Measurements from ENCODE around the gene RGS19. TPM values are rescaled to one million over a fixed set of nuclear protein-coding genes. Genes with fewer than 3 reads are reported as not detected.
A peak's percentile ranks its signal among the peaks of the same experiment; 100 is the strongest.

Gene RGS19
- total and polyA plus RNA-seq, 7 donors: 2.0 to 5.7 (median 3.5) TPM

GRCh38 chr20:64070244-64070993 is 8.9 kb downstream of the RGS19 start:
- intact Hi-C loops (cut with DNase I): no loop called here
- Histone ChIP-seq H3K9me3 (no peaks in the 10 kb centered on the region), H3K36me3 (ENCODE audit: insufficient read depth in 1 of 2, low read depth in 1 of 2) (peaks cover 0 to 10% of the 10 kb centered on the region in 2 donors), H3K4me3 (no peak overlapping the region), H3K27me3 (ENCODE audit: insufficient read depth in 3 of 3, low read length in 2 of 3) (no peaks in the 10 kb centered on the region), H3K27ac (no peak overlapping the region), H3K4me1 (no peaks in the 10 kb centered on the region)
- ATAC-seq (no peak), DNase-seq (no peak)
- TF ChIP-seq, protein P1, sequence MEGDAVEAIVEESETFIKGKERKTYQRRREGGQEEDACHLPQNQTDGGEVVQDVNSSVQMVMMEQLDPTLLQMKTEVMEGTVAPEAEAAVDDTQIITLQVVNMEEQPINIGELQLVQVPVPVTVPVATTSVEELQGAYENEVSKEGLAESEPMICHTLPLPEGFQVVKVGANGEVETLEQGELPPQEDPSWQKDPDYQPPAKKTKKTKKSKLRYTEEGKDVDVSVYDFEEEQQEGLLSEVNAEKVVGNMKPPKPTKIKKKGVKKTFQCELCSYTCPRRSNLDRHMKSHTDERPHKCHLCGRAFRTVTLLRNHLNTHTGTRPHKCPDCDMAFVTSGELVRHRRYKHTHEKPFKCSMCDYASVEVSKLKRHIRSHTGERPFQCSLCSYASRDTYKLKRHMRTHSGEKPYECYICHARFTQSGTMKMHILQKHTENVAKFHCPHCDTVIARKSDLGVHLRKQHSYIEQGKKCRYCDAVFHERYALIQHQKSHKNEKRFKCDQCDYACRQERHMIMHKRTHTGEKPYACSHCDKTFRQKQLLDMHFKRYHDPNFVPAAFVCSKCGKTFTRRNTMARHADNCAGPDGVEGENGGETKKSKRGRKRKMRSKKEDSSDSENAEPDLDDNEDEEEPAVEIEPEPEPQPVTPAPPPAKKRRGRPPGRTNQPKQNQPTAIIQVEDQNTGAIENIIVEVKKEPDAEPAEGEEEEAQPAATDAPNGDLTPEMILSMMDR (IDR thresholded peaks at IDR 0.05): no peak
- 92 to 95% (median 93%) methylated on average over 31 of the region's 31 CpGs for WGBS, 3 donors

GRCh38 chr20:64069614-64070243 is 9.6 kb downstream of the RGS19 start:
- H3K9me3 ChIP-seq: no peaks in the 10 kb centered on the region
- intact Hi-C loops (cut with DNase I): no loop called here
- H3K27me3 ChIP-seq (ENCODE audit: insufficient read depth in 3 of 3, low read length in 2 of 3): no peaks in the 10 kb centered on the region
- ATAC-seq: peak in 3 of 4 donors; percentile 38 to 50 (median 39)
- no peaks in the 10 kb centered on the region for H3K4me1 ChIP-seq
- H3K36me3 ChIP-seq (ENCODE audit: insufficient read depth in 1 of 2, low read depth in 1 of 2): peaks cover 0 to 10% of the 10 kb centered on the region in 2 donors
- WGBS, 3 donors: 51 to 63% (median 59%) methylated on average over 14 of the region's 14 CpGs
- no peak for DNase-seq
- TF ChIP-seq, protein P1 (IDR thresholded peaks at IDR 0.05): peak; percentile 42
- H3K4me3 ChIP-seq: no peak overlapping the region
- H3K27ac ChIP-seq: no peak overlapping the region

- ATAC-seq (no peak), DNase-seq (no peak)
- H3K4me1 ChIP-seq: peaks cover 4% of the 10 kb centered on the region
- no peaks in the 10 kb centered on the region for H3K27me3 ChIP-seq (ENCODE audit: insufficient read depth in 3 of 3, low read length in 2 of 3)
- no peaks in the 10 kb centered on the region for H3K9me3 ChIP-seq
- TF ChIP-seq, protein P1 (IDR thresholded peaks at IDR 0.05): no peak
- no peak overlapping the region for H3K4me3 ChIP-seq
- peaks cover 0 to 10% of the 10 kb centered on the region in 2 donors for H3K36me3 ChIP-seq (ENCODE audit: insufficient read depth in 1 of 2, low read depth in 1 of 2)
- 63 to 78% (median 75%) methylated on average over 20 of the region's 20 CpGs for WGBS, 3 donors
- no peak overlapping the region for H3K27ac ChIP-seq
- intact Hi-C loops (cut with DNase I): no loop called here
Observed at GRCh38 chr20:64069209-64069613, 10.1 kb downstream of the RGS19 start.

DNA sequence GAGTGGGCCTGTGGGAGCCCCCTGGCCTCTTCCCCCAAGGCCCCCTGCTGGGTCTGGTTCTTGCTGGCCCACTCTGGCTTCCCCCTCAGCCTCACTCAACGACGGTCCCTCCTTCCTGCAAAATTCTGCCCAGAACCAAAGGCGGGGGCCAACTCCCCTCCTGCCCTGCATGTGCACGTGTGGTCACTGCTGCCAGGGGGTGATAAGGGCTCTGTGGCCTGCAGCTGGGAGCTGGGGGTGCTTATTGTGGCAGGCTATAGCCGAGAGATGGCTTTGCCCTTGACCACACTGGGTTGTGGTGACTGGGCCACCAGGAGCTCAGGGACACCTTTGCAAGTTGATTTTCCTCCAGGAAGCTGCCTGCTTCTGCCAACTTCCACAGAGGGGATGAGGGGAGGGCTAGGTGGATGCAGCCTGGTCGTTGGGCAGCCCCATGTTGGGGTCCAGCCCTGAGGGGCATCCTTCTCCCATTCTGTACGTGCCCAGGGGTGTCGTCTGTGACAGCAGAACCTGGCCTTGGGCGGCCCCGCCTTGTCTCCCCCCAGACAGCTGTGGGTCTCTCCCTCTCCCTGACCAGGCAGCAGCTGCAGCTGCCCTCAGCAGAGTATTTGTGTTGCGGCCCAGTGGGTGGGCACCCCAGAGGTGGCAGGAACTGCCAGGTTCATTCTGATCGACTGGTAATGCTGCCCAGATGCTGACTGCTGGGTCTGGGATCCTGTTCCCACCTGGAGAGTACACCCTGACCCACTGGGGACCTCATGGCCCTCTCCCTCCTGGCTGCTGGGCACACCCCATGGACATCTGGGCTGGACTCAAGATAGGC is 10.7 kb downstream of the RGS19 start:
- 58 to 65% (median 62%) methylated on average over 10 to 12 of the region's 12 CpGs for WGBS, 3 donors
- DNase-seq (no peak), ATAC-seq (no peak)
- TF ChIP-seq, protein P1 (IDR thresholded peaks at IDR 0.05): no peak
- peaks cover 0 to 6% of the 10 kb centered on the region in 2 donors for H3K36me3 ChIP-seq (ENCODE audit: insufficient read depth in 1 of 2, low read depth in 1 of 2)
- intact Hi-C loops (cut with DNase I): no loop called here
- H3K27me3 ChIP-seq (ENCODE audit: insufficient read depth in 3 of 3, low read length in 2 of 3): no peaks in the 10 kb centered on the region
- H3K27ac ChIP-seq: no peak overlapping the region
- H3K4me3 ChIP-seq: no peak overlapping the region
- peaks cover 9% of the 10 kb centered on the region for H3K4me1 ChIP-seq
- H3K9me3 ChIP-seq: no peaks in the 10 kb centered on the region
